HG02623 (cell line): ENCODE measurements around the gene SPSB4.
"Not testable (repeated sequence)": the region's sequence is repeated elsewhere in the genome, so short reads cannot be mapped to it uniquely, and the experiment has no call there.

ENCODE experiments used
- ATAC-seq: cut with Tn5 transposase; IDR thresholded peaks from one replicate; pipeline ENCODE4 v1.9.1; 2021; ENCODE audit warnings: moderate library complexity; ENCODE audit not compliant: unreplicated experiment

The SPSB4 gene

DNA sequence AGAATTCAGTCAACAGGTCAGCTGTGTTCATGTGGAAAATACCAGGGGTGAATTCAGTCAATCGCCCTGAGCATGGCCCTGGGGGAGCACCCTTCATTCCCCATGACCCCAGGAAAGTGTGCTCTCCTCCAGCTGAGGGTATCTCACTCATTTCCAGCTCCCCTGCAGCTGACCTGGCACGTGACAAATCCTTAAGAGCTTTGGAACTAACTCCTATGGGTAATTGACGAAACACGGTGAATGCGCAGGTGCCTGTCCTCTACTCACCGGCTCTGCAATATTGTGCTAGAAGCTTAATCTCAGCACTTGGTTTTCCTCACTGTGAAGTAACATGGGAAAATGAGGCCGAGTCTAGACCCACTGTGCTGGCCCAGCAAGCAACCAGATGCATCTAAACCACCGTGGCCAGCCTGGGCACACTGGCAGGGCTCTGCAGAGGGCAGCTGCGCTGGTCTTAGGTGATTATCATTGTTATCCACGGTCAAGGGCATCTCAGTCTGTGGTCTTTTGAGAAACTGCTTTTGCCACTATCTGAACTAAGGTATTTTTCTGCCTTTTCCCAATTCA lies 63.1 kb downstream of the SPSB4 start:
- no peak for ATAC-seq

DNA sequence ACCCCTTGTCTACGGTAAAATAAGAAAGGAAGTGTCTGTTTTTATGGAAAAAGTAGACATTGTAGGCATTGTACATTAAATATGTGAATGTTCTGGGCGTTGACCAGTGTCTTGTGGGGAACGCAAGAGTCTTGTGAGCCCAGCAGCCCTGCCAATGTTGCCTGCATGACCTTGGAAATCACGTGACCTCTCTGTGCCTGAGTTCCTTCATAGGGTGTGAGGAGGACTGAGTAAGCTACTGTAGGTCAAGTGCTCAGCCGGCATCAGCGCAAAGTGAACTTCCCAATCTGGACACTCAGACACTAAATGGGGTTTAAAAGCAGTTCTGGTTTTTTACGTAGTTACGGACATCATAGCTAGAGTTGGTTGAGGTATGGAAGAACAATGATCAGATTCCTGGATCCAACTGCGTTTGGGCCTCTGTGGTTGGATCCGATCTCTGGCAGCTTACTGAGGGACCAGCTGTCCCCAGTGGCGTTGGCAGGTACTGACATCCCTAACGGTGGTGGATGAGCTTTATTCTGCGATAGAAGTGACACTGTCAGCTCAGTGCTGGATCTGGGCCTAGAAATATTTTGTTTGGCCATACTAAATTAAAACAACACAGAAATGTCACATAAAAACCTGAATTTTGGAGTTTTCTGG lies 63.8 kb downstream of the SPSB4 start:
- ATAC-seq = no peak

DNA sequence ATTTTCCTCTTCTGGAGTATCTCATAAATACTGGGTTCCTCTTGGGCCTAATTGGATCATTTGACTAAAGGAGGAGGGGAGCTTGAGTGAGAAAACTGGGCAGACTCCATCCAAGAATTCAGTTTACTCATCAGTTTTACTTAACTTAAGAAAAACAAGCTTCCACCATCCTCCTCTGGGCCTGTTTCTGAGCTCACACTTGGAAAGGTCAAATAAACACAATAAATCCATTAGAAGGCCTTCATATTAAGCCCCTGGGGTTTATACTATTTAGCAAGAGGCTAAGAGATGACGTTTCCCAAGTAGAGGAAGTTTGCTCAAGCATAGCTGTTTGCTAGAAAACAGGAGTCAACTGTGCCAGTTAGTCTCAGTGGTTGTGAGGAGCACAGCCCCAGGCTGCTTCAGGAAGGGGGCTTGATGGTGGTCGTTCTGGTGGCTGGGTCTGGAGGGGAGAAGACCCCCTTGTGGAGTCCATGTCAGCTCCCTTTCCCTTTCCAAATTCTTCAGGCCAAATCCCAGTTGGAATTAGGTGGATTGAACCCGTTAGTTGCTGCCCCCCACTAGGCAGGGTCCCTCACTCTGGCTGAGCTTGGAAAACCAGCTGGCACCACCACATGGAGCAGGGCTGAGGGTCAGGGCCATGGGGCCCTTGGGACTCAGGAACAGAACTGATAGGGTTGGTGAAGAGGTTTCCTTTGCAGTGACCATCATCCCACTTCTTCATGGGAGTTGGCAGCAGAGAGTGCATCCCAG lies 64.8 kb downstream of the SPSB4 start:
- ATAC-seq = no peak

DNA sequence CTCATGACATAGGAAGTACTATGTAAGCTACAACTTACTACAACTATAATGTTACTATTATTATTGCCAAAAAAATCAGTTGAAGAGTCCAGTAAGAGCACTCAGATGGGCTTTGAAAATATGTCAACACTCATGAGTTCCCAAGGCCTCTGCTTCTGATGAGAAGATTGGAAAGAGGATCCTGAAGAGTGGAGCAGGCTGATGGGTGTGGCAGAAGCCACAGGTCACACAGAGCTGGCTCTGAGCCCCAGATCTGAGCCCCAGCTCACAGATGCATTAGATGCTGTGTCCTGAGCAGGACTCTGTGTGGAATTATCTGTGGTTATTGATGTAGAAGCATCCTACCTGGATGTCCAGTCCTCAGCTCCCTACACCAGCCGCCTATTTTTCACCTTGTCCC lies 65.6 kb downstream of the SPSB4 start:
- ATAC-seq = no peak

DNA sequence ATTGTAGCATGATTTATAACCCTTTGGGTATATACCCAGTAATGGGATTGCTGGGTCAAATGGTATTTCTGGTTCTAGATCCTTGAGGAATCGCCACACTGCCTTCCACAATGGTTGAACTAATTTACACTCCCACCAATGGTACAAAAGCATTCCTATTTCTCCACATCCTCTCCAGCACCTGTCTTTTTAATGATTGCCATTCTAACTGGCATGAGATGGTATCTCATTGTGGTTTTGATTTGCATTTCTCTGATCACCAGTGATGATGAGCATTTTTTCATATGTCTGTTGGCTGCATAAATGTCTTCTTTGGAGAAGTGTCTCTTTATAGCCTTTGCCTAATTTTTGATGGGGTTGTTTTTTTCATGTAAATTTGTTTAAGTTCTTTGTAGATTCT lies 66.8 kb downstream of the SPSB4 start:
- not testable (repeated sequence) for ATAC-seq

DNA sequence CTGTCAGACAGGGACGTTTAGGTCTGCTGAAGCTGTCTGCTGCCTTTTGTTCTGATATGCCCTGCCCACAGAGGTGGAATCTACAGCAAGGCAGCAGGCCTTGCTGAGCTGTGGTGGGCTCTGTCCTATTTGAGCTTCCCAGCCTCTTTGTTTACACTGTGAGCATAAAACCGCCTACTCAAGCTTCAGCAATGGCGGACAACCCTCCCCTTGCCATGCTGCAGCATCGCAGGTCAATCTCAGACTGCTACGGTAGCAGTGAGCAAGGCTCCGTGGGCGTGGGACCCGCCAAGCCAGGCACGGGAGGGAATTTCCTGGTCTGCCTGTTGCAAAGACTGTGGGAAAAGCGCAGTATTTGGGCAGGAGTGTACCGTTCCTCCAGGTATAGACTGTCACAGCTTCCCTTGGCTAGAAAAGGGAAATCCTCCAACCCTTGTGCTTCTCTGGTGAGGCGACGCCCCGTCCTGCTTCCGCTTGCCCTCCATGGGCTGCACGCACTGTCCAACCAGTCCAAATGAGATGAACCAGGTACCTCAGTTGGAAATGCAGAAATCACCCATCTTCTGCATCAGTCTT lies 71.4 kb downstream of the SPSB4 start:
- ATAC-seq = no peak

DNA sequence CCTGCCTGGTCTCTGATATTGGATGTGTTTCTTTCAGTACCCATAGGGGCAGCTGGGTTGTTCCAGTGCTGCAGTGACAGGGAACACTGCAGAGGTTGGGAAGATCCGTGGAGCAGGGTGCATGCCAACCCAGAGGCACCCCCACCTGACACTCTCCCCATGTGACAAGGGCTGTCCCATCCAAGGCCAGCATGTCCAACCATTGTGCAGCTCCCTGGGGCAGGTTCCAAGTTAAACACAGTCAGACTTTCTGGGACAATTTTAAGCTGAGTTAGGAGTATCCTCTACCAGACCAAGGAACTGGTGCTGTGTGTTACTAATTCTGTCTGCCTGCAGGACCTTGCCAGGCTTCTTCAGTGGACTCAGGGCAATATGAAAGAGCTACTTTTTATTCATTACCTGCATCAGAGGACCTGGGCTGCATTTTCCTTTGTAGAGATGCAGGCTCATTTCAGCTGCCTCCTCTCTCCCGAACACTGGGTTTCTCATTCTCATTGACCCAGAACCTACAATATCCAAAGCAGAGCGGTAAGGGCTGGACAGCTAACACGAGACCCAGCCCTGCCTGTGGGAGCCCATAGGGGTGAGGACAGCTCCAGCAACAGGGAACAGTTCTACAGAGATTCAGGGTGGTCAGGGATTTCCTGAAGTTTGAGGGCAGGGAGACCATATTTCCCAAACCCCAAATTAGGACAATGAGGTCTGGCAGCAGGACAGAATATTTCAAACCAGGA lies 72.7 kb downstream of the SPSB4 start:
- ATAC-seq = no peak

DNA sequence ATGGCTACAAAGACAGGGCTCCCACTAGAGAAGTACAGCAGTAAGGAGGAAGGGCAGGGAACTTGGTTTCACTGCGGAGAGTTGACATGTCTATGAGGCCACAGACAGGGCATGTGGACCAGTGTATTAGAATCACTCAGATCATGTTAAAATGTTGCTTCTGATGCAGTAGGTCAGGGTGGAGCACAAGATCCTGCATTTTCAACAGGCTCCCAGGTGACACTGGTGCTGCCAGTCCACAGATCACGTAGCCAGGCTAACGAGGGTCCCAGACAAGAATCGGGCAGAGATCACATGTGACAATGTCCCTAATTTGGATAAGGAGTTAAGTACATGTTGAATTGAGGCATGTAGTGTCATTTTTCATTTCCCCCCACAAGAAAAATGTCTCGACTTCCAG lies 73.6 kb downstream of the SPSB4 start:
- ATAC-seq = no peak

DNA sequence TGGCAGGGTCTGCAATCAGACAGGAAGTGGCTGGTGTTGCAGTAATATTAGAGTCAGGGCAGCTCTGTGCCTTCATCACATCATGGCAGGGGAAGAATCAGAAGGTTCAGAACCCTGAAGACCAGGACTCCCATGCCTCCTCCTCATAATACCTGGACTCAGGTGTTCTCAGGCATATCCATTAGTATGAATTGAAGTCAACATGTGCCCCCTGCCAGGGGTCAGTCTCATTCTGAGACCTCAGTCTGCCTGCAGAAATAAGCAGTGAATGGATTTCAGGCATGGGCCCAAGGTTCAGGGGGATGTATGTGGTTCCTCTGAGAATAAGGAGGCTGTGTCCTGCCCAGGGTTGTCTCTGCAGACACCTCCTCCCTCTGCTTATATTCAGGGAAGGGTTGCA lies 74.2 kb downstream of the SPSB4 start:
- ATAC-seq = no peak

DNA sequence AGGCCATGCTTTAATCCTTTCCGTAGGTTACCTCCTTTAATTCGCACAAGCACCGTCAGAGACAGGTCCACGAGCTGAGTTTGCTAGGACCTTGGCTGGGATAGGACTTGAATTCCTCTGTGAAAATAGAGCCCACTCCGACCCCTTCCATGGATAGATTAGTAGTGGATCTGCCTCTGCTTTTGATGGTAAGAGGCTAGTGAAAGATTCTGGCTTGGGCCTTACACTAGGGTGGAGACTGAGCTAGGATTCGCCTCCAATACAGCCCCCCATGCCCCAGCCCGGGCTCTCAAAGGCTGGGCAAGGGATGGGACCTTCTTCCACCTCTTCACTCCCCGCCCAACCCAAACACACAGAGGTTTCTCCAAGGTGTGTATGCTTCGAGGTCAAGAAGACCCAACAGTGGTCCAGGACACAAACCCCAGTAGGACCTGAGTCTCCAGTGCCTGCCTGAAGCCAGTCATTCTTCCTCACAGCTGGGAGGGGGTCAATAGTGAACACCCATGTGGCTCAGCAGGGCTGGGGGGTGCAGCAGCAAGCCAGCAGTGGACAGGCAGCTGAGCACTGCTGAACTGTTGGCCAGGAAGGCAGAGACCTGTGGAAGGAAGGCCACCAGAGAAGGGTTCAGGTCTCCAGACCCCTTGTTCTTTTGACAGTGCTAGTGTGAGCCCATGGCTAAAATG lies 75.7 kb downstream of the SPSB4 start:
- no peak for ATAC-seq

DNA sequence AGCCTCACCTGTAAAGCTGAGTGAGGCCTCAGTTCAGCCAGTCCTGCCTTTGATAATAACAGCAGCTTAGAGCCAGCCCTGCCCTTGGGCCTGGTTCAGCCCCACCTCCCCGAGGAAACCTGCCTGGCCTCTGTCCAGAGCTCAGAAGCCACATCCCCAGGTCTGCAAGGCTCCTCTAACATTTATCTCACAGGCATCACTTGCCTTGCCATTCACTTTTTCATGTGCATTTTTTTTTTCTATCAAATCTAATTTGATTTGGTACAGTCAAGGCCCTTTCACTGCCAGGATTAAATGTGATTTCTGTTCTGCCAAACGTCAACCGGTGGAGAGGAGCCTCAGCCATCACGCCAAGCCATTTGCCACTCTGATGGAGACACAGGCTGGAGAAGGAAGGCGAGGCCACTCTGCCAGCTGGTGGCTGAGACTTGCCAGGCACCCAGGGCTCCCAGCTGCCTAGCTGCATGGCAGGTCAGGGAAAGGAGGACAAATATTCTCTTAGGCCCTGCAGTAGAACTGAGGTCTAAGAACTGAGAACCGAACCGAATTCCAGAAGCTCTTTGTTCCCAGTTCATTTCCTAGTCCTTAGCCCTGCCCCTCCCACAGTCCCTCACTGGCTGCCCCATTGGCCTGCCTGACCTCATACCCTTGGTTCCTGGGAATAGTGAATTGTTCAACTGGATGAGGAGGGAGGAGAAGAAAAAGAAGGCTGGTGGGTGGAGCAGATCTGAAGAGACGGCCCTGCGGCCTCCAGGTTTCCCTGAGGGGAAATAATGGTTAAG lies 76.4 kb downstream of the SPSB4 start:
- ATAC-seq = no peak

DNA sequence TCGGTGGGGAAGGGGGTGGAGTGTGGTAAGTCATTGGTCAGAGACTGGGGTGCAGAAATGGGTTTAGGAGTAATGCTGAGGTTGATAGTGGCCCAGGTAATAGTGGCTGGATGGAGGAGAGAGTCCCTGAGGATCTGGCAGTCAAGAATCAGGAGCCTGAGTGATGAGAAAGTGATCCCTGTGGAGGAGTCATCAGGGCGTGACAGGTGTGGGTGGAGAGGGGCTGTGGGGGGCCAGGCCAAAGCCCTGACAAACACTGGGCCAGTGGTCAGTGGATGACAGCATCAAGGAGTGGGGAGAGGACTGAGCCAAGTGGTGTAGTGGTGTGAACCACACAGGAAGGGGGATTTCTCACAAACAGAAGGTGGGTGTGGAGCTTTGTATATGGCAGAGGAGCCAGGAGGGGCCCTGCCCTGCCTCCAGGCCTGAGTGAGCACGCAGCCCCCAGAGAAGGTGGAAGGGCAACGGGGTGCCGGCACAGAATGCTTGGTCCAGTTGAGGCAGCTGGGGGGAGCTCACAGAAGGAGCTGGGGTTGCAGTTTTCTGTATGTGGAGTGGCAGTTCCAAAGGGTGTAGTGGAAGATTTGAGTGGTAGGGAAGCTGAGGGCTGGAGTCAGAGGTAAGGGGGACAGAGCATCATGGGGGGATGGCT lies 77.1 kb downstream of the SPSB4 start:
- ATAC-seq = no peak

DNA sequence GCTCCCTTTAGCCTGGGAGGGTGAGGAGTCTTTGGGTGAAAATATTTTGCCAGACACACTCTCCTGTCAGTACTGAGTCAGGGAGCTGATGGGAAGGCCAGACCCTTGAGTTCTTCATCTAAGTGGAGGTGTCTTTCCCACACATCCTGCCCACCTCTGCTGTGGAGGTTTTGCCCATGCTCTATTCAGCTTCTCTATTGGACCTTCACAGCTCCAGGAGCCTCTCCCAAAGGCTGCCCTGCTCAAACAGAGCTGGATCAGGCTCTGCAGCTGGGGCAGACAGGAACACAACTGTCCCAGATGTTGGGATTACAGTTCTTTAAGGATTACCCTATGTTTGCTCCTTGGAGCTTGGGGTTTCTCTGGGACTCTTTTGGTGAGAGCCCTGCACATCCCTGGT lies 77.9 kb downstream of the SPSB4 start:
- ATAC-seq = no peak

DNA sequence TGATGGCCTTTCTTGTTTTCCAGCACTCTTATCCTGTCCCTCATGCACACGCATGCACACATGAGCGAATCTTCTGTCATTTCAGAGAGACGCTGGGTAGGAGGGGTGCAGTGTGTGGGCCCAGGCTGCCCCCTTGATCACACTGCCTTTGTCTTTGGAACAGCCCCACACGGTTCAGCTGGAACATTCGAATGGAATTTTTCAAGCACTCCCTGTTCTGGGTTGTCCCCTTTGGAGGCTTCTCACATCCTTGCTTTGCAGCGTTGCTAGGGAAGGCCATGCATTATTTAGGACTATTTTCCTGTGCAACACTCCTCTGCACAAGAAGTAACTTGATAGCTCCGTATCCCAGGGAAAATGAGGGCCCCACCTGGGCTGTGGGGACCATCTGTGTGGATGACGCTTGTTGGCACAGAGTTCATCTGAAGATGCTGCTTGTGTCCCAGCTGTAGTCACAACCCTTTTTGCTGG lies 78.4 kb downstream of the SPSB4 start:
- no peak for ATAC-seq

DNA sequence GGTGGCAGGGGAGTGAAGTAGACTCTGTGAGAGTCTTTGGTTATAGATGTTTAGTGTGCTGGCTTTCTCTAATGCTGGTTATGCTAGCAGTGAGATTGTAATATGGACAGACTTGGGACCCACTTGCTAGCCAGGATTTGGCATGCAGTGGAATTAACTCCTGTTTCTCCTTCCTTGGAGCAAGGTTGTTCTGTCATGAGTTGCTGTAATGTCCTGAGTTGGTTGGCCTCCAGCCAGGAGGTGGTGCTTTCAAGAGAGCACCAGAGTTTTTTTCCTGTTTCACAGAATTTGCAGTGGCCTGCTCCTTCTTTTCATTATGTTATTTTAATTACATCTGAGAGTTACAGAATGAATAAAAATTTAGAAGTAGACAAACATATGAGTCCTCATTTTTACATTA lies 92.4 kb downstream of the SPSB4 start:
- no peak for ATAC-seq

DNA sequence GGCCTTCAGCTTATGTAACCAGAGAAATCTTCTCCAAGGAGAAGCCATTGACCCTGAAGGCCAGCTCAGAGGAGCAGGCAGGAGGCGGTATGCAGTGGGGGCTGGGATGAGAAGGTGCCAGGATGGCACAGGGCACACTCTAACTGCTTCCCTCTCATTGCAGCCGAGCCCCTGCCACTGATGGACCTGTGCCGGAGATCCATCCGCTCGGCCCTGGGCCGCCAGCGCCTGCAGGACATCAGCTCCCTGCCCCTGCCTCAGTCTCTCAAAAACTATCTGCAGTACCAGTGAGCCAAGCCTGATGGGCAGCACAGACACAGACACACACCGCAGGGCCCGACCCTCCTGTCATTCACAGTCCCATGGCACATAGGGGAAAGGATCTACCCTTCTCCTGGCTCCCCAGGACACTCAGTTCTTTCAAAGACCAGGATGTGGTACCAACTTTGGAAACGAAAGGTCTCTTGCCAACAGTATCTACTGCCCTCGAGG lies 95.9 kb downstream of the SPSB4 start:
- ATAC-seq = no peak

DNA sequence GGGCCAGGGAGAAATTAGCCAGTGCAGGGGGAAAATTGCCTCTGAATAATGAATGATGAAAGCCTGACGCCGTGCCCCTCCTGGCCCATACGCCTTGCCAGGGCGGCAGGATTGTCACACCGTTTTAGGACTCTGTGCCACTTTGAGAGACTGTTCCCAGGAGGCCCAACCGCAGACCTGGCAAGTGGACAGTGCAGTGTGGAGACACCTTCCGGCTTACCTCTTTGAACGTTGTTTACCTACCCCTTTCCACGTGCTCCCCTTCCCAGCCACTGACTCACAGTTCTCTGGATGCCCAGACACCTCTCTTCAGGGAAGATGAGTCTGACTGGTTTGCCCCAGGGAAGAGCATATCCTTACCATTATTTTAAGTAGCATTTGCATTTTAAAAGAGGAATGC lies 96.5 kb downstream of the SPSB4 start:
- no peak for ATAC-seq

DNA sequence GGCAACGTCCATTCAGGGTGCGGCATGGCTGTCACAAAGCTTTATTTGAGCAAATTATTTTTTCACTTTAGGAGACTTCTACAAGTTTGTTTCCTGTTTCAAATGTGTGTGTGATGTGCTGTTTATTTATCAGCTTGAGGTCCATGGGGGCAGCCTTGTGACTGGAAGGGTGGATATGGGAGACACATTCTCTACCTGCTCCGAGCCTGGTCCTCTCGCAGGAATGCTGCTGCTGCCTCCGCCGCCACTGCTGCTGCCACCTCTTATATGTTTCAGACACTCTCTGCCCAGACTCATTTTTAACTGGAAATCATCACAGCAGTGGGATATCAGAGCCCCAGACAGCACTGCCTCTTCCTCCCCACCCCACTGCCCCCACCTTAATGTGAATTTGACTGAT lies 97.0 kb downstream of the SPSB4 start:
- no peak for ATAC-seq

DNA sequence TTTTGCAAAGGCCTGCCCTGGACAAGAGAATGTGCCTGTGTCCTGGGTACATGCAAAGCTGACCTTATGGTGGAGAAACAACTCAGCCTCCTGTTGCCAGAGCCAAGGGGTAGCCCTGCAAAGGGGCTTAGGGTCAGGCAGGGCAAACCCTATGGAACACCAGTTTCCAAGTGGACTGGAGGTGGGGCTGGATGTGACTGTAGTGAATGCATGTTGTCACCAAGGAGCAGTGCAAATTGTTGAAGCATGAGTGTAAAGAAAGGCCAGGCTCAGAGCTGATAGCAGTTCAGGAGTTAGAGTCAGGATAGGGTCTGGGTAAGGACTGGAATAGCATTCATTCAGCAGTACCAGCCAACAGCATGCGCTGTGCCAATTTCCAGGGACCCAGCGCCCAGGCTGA lies 97.6 kb downstream of the SPSB4 start:
- no peak for ATAC-seq
